Measurements from ENCODE around the gene PLRG1.

PLRG1 gene

DNA sequence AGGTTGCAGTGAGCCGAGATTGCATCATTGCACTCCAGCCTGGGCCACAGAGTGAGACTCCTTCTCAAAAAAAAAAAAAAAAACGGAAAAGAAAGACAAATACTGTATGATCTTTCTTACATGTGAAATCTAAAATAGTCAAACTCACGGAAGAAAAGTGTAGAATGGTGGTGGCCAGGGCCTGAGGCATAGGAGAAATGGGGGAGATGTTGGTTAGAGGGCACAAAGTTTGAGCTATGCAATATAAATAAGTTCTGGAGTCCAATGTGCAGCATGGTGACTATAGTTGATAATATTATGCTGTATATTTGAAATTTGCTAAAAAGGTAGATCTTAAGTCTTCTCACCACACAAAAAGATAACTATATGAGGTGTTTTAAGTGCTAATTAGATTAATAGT, 41.7 kb upstream of the PLRG1 start:
- Histone ChIP-seq H3K4me3 (ENCODE audit: low read depth, low read length) (no peak overlapping the region), H3K36me3 (ENCODE audit: control insufficient read depth in 2 of 2, insufficient read depth in 1 of 2, low read length in 2 of 2) (no peaks in the 10 kb centered on the region), H3K27ac (ENCODE audit: extremely low read depth, low read depth, low read length) (no peak overlapping the region), H3K9me3 (ENCODE audit: control insufficient read depth, insufficient read depth, low read depth, low read length) (no peaks in the 10 kb centered on the region), H3K4me1 (ENCODE audit: control insufficient read depth, insufficient read depth, low read length) (no peaks in the 10 kb centered on the region)
- POLR2A ChIA-PET = no interaction called here
- TF ChIP-seq, protein P1, sequence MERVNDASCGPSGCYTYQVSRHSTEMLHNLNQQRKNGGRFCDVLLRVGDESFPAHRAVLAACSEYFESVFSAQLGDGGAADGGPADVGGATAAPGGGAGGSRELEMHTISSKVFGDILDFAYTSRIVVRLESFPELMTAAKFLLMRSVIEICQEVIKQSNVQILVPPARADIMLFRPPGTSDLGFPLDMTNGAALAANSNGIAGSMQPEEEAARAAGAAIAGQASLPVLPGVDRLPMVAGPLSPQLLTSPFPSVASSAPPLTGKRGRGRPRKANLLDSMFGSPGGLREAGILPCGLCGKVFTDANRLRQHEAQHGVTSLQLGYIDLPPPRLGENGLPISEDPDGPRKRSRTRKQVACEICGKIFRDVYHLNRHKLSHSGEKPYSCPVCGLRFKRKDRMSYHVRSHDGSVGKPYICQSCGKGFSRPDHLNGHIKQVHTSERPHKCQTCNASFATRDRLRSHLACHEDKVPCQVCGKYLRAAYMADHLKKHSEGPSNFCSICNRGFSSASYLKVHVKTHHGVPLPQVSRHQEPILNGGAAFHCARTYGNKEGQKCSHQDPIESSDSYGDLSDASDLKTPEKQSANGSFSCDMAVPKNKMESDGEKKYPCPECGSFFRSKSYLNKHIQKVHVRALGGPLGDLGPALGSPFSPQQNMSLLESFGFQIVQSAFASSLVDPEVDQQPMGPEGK (tag by site-specific recombination; IDR thresholded peaks at IDR 0.05) = no peak
- TF ChIP-seq ZNF561 (tag by site-specific recombination; IDR thresholded peaks at IDR 0.05; ENCODE audit: borderline replicate concordance) (no peak), ZNF473 (tag by site-specific recombination; IDR thresholded peaks at IDR 0.05) (no peak), ZNF677 (tag by site-specific recombination; IDR thresholded peaks at IDR 0.05) (no peak), ZNF211 (tag by site-specific recombination; IDR thresholded peaks at IDR 0.05; ENCODE audit: low read depth) (no peak)
- TF ChIP-seq, protein P2, sequence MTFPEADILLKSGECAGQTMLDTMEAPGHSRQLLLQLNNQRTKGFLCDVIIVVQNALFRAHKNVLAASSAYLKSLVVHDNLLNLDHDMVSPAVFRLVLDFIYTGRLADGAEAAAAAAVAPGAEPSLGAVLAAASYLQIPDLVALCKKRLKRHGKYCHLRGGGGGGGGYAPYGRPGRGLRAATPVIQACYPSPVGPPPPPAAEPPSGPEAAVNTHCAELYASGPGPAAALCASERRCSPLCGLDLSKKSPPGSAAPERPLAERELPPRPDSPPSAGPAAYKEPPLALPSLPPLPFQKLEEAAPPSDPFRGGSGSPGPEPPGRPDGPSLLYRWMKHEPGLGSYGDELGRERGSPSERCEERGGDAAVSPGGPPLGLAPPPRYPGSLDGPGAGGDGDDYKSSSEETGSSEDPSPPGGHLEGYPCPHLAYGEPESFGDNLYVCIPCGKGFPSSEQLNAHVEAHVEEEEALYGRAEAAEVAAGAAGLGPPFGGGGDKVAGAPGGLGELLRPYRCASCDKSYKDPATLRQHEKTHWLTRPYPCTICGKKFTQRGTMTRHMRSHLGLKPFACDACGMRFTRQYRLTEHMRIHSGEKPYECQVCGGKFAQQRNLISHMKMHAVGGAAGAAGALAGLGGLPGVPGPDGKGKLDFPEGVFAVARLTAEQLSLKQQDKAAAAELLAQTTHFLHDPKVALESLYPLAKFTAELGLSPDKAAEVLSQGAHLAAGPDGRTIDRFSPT (tag by site-specific recombination; IDR thresholded peaks at IDR 0.05) = no peak
- TF ChIP-seq, protein P3, sequence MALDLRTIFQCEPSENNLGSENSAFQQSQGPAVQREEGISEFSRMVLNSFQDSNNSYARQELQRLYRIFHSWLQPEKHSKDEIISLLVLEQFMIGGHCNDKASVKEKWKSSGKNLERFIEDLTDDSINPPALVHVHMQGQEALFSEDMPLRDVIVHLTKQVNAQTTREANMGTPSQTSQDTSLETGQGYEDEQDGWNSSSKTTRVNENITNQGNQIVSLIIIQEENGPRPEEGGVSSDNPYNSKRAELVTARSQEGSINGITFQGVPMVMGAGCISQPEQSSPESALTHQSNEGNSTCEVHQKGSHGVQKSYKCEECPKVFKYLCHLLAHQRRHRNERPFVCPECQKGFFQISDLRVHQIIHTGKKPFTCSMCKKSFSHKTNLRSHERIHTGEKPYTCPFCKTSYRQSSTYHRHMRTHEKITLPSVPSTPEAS (tag by site-specific recombination; IDR thresholded peaks at IDR 0.05) = no peak
- TF ChIP-seq, protein P4, sequence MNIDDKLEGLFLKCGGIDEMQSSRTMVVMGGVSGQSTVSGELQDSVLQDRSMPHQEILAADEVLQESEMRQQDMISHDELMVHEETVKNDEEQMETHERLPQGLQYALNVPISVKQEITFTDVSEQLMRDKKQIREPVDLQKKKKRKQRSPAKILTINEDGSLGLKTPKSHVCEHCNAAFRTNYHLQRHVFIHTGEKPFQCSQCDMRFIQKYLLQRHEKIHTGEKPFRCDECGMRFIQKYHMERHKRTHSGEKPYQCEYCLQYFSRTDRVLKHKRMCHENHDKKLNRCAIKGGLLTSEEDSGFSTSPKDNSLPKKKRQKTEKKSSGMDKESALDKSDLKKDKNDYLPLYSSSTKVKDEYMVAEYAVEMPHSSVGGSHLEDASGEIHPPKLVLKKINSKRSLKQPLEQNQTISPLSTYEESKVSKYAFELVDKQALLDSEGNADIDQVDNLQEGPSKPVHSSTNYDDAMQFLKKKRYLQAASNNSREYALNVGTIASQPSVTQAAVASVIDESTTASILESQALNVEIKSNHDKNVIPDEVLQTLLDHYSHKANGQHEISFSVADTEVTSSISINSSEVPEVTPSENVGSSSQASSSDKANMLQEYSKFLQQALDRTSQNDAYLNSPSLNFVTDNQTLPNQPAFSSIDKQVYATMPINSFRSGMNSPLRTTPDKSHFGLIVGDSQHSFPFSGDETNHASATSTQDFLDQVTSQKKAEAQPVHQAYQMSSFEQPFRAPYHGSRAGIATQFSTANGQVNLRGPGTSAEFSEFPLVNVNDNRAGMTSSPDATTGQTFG (tag by site-specific recombination; IDR thresholded peaks at IDR 0.05; ENCODE audit: borderline replicate concordance) = no peak
- TF ChIP-seq, protein P5, sequence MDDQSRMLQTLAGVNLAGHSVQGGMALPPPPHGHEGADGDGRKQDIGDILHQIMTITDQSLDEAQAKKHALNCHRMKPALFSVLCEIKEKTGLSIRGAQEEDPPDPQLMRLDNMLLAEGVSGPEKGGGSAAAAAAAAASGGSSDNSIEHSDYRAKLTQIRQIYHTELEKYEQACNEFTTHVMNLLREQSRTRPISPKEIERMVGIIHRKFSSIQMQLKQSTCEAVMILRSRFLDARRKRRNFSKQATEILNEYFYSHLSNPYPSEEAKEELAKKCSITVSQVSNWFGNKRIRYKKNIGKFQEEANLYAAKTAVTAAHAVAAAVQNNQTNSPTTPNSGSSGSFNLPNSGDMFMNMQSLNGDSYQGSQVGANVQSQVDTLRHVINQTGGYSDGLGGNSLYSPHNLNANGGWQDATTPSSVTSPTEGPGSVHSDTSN (CRISPR knock-in tag; IDR thresholded peaks at IDR 0.05) = no peak
- CTCF ChIA-PET = interaction anchor here (1.0 kb wide), 2 partner anchors 9 to 27 kb away, joined by 4 to 6 read pairs; no protein-coding TSS in a partner anchor

DNA sequence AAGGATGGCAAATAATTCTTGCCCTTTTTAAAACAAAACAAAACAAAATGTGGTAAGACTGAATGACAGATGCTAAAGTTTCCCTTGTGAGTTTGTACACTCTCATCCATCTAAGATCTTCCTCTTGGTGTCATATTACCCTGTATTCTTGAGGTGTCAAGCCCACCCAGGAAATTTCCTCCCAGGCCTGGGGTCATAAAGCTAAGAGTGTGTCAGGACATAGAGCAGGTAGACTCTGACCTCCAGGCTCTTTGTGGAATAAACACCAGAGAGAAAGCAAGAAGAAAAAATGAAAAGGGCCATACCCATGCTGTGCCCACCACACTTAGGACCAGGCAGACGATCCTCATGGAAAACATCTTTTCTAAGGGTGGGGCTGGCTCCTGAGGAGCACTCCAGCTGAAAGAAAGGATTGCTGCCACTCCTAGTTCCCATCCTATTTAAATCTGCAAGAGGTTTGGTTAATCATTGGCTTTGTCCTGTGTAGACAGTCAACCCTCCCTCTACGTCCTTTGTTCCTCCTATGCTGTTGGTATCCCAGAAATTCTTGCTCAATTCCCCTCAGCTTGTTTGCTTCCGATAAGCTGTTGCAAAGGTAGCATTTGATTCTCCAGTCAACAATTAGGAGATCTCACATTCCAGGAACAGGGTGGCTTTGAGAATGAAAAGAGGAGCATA, 40.3 kb upstream of the PLRG1 start, which contains the start of gene FGA:
FGA (minus strand) TSS at position 414 of the 678 bp plus-strand sequence; CDS start at position 359, 55 bp downstream.
- no peaks in the 10 kb centered on the region for H3K9me3 ChIP-seq (ENCODE audit: control insufficient read depth, insufficient read depth, low read depth, low read length)
- ChIA-PET POLR2A (no interaction called here), CTCF (no interaction called here)
- H3K36me3 ChIP-seq (ENCODE audit: control insufficient read depth in 2 of 2, insufficient read depth in 1 of 2, low read length in 2 of 2) = no peaks in the 10 kb centered on the region
- H3K27ac ChIP-seq (ENCODE audit: extremely low read depth, low read depth, low read length) = no peak within 1 kb of the TSS
- no peak within 1 kb of the TSS for H3K4me3 ChIP-seq (ENCODE audit: low read depth, low read length)
- no peaks in the 10 kb centered on the region for H3K4me1 ChIP-seq (ENCODE audit: control insufficient read depth, insufficient read depth, low read length)
- TF ChIP-seq GLI4 (tag by site-specific recombination; IDR thresholded peaks at IDR 0.05) (no peak), ZNF623 (tag by site-specific recombination; IDR thresholded peaks at IDR 0.05) (no peak), ZNF473 (tag by site-specific recombination; IDR thresholded peaks at IDR 0.05) (no peak), MYNN (tag by site-specific recombination; IDR thresholded peaks at IDR 0.05; ENCODE audit: borderline replicate concordance) (no peak), ZNF23 (tag by site-specific recombination; IDR thresholded peaks at IDR 0.05; ENCODE audit: borderline replicate concordance) (no peak), BCL11B (tag by site-specific recombination; IDR thresholded peaks at IDR 0.05; ENCODE audit: low read depth) (no peak)
- TF ChIP-seq, protein P6, sequence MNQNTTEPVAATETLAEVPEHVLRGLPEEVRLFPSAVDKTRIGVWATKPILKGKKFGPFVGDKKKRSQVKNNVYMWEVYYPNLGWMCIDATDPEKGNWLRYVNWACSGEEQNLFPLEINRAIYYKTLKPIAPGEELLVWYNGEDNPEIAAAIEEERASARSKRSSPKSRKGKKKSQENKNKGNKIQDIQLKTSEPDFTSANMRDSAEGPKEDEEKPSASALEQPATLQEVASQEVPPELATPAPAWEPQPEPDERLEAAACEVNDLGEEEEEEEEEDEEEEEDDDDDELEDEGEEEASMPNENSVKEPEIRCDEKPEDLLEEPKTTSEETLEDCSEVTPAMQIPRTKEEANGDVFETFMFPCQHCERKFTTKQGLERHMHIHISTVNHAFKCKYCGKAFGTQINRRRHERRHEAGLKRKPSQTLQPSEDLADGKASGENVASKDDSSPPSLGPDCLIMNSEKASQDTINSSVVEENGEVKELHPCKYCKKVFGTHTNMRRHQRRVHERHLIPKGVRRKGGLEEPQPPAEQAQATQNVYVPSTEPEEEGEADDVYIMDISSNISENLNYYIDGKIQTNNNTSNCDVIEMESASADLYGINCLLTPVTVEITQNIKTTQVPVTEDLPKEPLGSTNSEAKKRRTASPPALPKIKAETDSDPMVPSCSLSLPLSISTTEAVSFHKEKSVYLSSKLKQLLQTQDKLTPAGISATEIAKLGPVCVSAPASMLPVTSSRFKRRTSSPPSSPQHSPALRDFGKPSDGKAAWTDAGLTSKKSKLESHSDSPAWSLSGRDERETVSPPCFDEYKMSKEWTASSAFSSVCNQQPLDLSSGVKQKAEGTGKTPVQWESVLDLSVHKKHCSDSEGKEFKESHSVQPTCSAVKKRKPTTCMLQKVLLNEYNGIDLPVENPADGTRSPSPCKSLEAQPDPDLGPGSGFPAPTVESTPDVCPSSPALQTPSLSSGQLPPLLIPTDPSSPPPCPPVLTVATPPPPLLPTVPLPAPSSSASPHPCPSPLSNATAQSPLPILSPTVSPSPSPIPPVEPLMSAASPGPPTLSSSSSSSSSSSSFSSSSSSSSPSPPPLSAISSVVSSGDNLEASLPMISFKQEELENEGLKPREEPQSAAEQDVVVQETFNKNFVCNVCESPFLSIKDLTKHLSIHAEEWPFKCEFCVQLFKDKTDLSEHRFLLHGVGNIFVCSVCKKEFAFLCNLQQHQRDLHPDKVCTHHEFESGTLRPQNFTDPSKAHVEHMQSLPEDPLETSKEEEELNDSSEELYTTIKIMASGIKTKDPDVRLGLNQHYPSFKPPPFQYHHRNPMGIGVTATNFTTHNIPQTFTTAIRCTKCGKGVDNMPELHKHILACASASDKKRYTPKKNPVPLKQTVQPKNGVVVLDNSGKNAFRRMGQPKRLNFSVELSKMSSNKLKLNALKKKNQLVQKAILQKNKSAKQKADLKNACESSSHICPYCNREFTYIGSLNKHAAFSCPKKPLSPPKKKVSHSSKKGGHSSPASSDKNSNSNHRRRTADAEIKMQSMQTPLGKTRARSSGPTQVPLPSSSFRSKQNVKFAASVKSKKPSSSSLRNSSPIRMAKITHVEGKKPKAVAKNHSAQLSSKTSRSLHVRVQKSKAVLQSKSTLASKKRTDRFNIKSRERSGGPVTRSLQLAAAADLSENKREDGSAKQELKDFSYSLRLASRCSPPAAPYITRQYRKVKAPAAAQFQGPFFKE (tag by site-specific recombination; IDR thresholded peaks at IDR 0.05; ENCODE audit: borderline replicate concordance) = no peak
- TF ChIP-seq, protein P7, sequence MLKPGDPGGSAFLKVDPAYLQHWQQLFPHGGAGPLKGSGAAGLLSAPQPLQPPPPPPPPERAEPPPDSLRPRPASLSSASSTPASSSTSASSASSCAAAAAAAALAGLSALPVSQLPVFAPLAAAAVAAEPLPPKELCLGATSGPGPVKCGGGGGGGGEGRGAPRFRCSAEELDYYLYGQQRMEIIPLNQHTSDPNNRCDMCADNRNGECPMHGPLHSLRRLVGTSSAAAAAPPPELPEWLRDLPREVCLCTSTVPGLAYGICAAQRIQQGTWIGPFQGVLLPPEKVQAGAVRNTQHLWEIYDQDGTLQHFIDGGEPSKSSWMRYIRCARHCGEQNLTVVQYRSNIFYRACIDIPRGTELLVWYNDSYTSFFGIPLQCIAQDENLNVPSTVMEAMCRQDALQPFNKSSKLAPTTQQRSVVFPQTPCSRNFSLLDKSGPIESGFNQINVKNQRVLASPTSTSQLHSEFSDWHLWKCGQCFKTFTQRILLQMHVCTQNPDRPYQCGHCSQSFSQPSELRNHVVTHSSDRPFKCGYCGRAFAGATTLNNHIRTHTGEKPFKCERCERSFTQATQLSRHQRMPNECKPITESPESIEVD (tag by site-specific recombination; IDR thresholded peaks at IDR 0.05) = no peak
